Activated naive CD4-positive, alpha-beta T cell treated with anti-CD3 and anti-CD28 coated beads, Interleukin-2, amount 50 U/mL, for 72 hours (primary cell): ENCODE measurements around the gene PSD4. TPM values are rescaled to one million over a fixed set of nuclear protein-coding genes. Genes with fewer than 3 reads are reported as not detected.

Experiments used
- ATAC-seq, 2 donors: fragments of 150-1000 bp; cut with Tn5 transposase; 2 replicates each; pipeline ENCODE4 v1.10.0; 2021; ENCODE audit warnings: mild to moderate bottlenecking in 2 of 2, moderate library complexity in 2 of 2
- DNase-seq, 2 donors: peaks; one replicate each; pipeline ENCODE4 v3.0.0; 2021 to 2022; ENCODE audit warnings: low spot score in 2 of 2
- H3K27ac Mint-ChIP-seq, 2 donors: one replicate each; pipeline ENCODE4 v1.8.0; 2022; ENCODE audit warnings: mild to moderate bottlenecking in 2 of 2, mixed read lengths in 2 of 2
- H3K36me3 Mint-ChIP-seq, 2 donors: one replicate each; pipeline ENCODE4 v1.8.0; 2022; ENCODE audit warnings: mixed read lengths in 2 of 2
- H3K9me3 Mint-ChIP-seq, 2 donors: one replicate each; pipeline ENCODE4 v1.8.0; 2022; ENCODE audit warnings: mixed read lengths in 2 of 2
- total RNA-seq, 2 donors: library from RNA; stranded (reverse); gene quantifications; one replicate each; pipeline ENCODE4 v1.2.3, GENCODE V29; 2022

Gene PSD4
- total RNA-seq, 2 donors from 2014 or later: 137 to 305 TPM

DNA sequence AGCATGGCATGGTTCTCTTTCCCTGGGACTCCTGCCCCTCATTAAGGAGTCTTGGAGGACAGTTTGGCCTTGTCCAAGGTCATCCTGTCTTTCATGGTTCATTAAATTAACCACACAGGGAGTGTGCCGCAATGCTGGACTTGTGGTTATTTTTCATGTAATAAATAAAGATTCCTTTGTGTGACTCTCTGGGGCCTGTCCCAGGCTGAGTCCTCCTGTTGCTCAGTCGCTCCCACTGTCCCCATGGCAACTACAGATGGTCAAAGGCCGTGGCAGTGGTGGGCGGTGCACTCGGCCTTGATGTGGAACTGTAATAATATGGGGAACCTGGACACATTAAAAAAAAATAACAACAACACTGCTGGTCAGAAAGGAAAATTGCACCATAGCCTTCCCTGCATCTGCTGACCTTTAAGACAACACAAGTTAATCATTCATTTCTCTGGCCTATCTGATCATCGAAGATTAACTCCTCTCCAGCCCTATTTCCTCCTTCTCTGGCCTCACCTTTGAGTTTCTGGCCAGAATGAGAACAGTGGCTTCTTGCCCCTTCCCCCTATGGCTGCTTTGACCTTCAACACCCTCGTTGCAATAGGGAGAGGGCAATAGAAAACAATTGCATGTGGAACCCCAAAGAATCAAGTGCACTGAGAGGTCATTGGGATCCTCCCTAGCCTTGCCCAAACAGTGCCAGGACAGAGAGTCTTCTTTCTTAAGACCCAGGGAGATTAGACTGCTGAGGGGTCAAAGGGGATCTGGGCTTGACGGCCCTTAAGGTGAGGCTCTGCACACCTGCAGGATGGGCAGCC lies 44.7 kb downstream of the PSD4 start:
- ATAC-seq (no peak), DNase-seq (no peak)
- Mint-ChIP-seq H3K36me3 (no peaks in the 10 kb centered on the region), H3K9me3 (no peaks in the 10 kb centered on the region), H3K27ac (peak overlapping the region in 1 of 2 donors; percentile 52)

- DNase-seq (no peak), ATAC-seq (no peak)
- Mint-ChIP-seq H3K9me3 (no peaks in the 10 kb centered on the region), H3K36me3 (no peaks in the 10 kb centered on the region), H3K27ac (no peak overlapping the region)
Observed at GRCh38 chr2:113219092-113219441, 45.3 kb downstream of the PSD4 start.

GRCh38 chr2:113219525-113219888 lies 45.7 kb downstream of the PSD4 start:
- DNase-seq (no peak), ATAC-seq (no peak)
- H3K36me3 Mint-ChIP-seq: no peaks in the 10 kb centered on the region
- H3K27ac Mint-ChIP-seq: no peak overlapping the region
- H3K9me3 Mint-ChIP-seq: no peaks in the 10 kb centered on the region

DNA sequence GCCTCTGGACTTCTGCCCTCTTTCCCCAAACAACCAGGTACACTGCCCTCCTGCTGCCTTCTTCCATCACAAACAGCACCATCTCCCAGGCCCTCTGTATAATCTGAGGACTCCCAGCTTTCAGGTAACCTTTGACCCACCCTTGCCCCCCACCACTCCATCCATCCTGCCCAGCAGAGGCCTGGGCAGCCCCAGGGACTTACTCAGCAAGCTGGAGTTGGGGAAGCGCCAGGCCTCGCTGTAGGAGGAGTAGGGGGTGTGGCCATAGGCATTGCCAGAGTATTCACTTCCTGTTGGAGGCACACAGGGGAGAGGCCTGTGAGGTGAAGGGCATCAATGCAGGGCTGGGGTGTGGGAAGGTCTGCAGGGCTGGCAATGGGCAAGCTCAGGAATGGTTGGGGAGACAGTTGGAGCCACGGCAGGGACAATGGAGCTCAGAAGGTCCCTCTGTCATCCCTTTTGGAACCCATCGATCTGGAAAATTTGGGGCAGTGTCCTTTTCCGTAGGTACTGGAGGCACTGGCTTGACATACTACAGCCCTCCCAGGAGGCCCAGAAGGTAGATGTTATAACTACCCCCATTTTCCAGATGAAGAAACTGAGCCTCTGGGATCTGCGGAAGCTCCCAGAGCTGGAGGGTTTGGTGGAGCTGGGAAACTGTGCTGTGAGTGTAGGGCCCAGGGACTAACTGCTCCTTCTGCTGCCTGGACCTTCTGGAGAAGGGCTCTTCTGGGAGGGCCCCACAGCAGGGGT lies 46.3 kb downstream of the PSD4 start:
- no peak overlapping the region for H3K27ac Mint-ChIP-seq
- DNase-seq (no peak), ATAC-seq (no peak)
- H3K9me3 Mint-ChIP-seq: no peaks in the 10 kb centered on the region
- no peaks in the 10 kb centered on the region for H3K36me3 Mint-ChIP-seq

- no peaks in the 10 kb centered on the region for H3K36me3 Mint-ChIP-seq
- ATAC-seq (no peak), DNase-seq (no peak)
- no peaks in the 10 kb centered on the region for H3K9me3 Mint-ChIP-seq
- no peak overlapping the region for H3K27ac Mint-ChIP-seq
Observed at GRCh38 chr2:113220970-113221708, 47.4 kb downstream of the PSD4 start.

DNA sequence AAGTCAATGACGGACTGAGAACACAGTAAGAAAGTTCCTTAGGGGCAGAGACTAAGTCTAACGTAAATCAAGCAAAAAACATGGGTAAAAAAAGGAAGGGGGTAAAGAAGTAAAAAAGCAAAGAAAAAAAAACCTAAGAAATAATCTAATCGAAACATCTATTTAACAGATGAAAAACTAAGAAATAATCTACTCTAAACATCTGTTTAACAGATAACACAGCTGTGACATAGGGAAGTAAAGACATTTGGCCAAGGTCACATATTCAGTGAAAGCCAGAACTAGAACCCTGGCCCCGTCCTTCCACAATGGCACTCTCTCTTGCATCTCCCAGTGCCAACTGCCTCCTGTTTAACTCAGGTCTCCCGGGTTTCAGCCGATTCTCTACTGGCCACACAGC lies 48.1 kb downstream of the PSD4 start:
- Mint-ChIP-seq H3K27ac (no peak overlapping the region), H3K9me3 (no peaks in the 10 kb centered on the region), H3K36me3 (no peaks in the 10 kb centered on the region)
- DNase-seq: no peak
- ATAC-seq: no peak

- H3K36me3 Mint-ChIP-seq: no peaks in the 10 kb centered on the region
- H3K9me3 Mint-ChIP-seq: no peaks in the 10 kb centered on the region
- ATAC-seq: no peak
Observed at GRCh38 chr2:113223813-113224212, 50.0 kb downstream of the PSD4 start.

GRCh38 chr2:113224647-113225236 lies 51.0 kb downstream of the PSD4 start:
- no peaks in the 10 kb centered on the region for H3K36me3 Mint-ChIP-seq
- no peaks in the 10 kb centered on the region for H3K9me3 Mint-ChIP-seq
- no peak for DNase-seq
- H3K27ac Mint-ChIP-seq: no peak overlapping the region
- ATAC-seq: no peak

More at GRCh38 chr2:113223813-113224212, 50.0 kb downstream of the PSD4 start:
- no peak overlapping the region for H3K27ac Mint-ChIP-seq
- no peak for DNase-seq

GRCh38 chr2:113225263-113226259 lies 51.8 kb downstream of the PSD4 start:
- DNase-seq: no peak

GRCh38 chr2:113226462-113226861 lies 52.7 kb downstream of the PSD4 start:
- H3K9me3 Mint-ChIP-seq: no peaks in the 10 kb centered on the region
- DNase-seq (no peak), ATAC-seq (no peak)
- H3K27ac Mint-ChIP-seq: no peak overlapping the region
- no peaks in the 10 kb centered on the region for H3K36me3 Mint-ChIP-seq

More at GRCh38 chr2:113225263-113226259, 51.8 kb downstream of the PSD4 start:
- H3K9me3 Mint-ChIP-seq: no peaks in the 10 kb centered on the region
- H3K36me3 Mint-ChIP-seq: no peaks in the 10 kb centered on the region
- no peak overlapping the region for H3K27ac Mint-ChIP-seq
- no peak for ATAC-seq

DNA sequence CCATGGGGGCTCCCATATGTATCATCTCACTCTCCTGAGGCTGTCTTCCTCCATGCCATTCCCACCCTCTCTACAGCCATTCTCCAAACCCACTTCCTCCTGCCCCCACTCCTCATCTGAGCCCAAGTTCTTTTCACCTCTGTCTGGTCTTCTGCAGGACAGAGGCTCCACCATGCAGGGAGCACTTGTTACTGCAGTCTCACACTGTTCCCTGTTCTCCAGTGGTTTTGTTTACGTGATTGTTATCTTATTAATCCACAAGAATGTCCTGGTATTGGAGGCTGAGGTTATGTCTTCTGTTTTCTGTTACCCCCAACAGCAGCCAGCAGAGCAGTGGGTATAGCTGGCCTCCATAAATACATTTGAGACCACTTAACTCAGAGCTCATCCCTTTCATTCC lies 53.5 kb downstream of the PSD4 start:
- no peak for DNase-seq
- no peak for ATAC-seq
- H3K9me3 Mint-ChIP-seq: no peaks in the 10 kb centered on the region
- H3K27ac Mint-ChIP-seq: no peak overlapping the region
- H3K36me3 Mint-ChIP-seq: no peaks in the 10 kb centered on the region

- Mint-ChIP-seq H3K9me3 (no peaks in the 10 kb centered on the region), H3K36me3 (no peaks in the 10 kb centered on the region), H3K27ac (no peak overlapping the region)
- DNase-seq: no peak
- ATAC-seq: no peak
Observed at GRCh38 chr2:113227698-113228097, 53.9 kb downstream of the PSD4 start.

GRCh38 chr2:113228351-113228750 lies 54.6 kb downstream of the PSD4 start:
- no peak for ATAC-seq
- Mint-ChIP-seq H3K27ac (no peak overlapping the region), H3K36me3 (no peaks in the 10 kb centered on the region)

DNA sequence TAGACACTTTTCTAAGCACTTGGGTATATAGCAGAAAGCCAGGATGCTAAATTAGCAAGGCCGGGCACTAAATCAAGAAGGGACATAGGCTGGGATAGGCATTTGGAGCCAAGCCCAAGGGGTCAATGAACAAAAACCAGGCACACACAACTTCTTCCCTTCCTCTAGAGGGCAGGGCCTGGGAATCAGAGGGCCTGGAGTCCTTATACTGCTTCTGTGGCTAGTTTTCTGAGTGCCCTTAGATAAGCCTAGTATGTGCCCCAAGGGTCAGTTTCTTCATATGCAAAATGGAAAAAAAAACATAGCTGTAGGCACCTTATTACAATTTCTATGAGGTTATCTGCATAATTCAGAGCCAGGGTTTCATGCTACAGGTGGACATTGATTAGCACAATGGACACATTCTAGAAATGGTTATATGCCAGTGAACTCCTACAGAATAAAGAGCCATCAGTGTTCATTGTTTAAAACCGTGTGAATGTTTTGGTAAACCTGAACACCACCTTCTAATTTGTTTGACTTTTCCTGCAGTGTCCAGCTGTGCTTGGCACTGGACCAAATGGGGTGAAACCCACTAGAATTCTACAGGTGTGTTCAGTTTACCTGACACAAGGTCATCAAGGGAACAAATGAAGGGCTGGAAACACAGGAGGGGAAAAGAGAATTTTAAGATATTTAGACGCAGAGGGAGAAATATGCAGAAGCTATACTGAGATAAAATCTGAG lies 55.4 kb downstream of the PSD4 start:
- H3K27ac Mint-ChIP-seq: peak overlapping the region; percentile 12 to 40
- DNase-seq (no peak), ATAC-seq (no peak)
- H3K36me3 Mint-ChIP-seq: no peaks in the 10 kb centered on the region
- no peaks in the 10 kb centered on the region for H3K9me3 Mint-ChIP-seq

More at GRCh38 chr2:113228351-113228750, 54.6 kb downstream of the PSD4 start:
- H3K9me3 Mint-ChIP-seq: no peaks in the 10 kb centered on the region
- no peak for DNase-seq

- Mint-ChIP-seq H3K36me3 (no peaks in the 10 kb centered on the region), H3K9me3 (no peaks in the 10 kb centered on the region), H3K27ac (peak overlapping the region in 1 of 2 donors; percentile 40)
- DNase-seq (no peak), ATAC-seq (no peak)
Observed at GRCh38 chr2:113229795-113230194, 56.0 kb downstream of the PSD4 start.
